Fibroblast of skin of abdomen (primary cell): Measurements from ENCODE around the gene IDE. TPM values are rescaled to one million over a fixed set of nuclear protein-coding genes. Genes with fewer than 3 reads are reported as not detected.
"Not testable (repeated sequence)": the region's sequence is repeated elsewhere in the genome, so short reads cannot be mapped to it uniquely, and the experiment has no call there.

Source experiments
- DNase-seq: peaks from one replicate; pipeline ENCODE4 v3.0.0-alpha.2; 2013
- polyA plus RNA-seq, 2 experiments: library from polyadenylated mRNA; unstranded; fragments of 120-200 nt; gene quantifications; one replicate each; pipeline ENCODE4 v1.2.1, GENCODE V29; 2013; ENCODE audit not compliant: insufficient read length in 2 of 2

Gene IDE
- polyA plus RNA-seq (2013, experiment 1 of 2; ENCODE audit: insufficient read length): 21.6 TPM
- 22.2 TPM for polyA plus RNA-seq (2013, experiment 2 of 2; ENCODE audit: insufficient read length)

- peak; percentile 87 for DNase-seq
These were observed at the start of gene IDE for GRCh38 chr10:92573798-92574547. Gene IDE, minus strand, starts transcription at chr10:92574093. Its CDS starts 74 bp downstream, at chr10:92574019.

DNA sequence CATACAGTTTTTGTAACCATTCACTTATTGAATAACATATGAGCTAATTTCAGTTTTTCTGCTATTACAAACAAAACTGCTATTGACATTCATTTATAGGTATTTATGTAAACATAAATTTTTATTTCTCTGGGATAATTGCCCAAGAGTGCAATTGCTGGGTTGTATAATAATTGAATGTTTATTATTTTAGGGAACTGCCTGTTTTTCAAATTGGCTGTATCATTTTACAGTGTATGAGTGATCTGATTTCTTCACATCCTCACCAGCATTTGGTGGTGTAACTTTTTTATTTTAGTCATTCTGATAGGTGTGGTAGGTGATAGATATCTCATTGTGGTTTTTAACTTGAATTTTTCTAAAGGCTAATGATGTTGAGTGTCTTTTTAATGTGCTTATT is 45.5 kb upstream of the IDE start:
- DNase-seq: no peak

DNA sequence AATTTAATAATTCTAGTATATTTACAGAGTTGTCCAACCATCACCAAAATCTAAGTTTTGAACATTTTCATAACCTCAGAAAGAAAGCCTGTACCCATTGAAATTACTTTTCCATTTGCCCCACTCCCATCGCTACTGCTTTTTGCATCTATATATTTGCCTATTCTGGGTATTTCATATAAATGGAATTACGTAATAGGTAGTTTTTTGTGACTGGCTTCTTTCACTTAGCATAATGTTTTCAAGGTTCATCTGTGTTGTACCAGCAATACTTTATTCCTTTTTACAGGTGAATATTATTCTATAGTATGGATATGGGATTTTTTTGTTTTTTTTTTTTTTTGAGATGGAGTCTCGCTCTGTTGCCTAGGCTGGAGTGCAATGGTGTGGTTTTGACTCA is 41.6 kb upstream of the IDE start:
- DNase-seq: no peak

DNA sequence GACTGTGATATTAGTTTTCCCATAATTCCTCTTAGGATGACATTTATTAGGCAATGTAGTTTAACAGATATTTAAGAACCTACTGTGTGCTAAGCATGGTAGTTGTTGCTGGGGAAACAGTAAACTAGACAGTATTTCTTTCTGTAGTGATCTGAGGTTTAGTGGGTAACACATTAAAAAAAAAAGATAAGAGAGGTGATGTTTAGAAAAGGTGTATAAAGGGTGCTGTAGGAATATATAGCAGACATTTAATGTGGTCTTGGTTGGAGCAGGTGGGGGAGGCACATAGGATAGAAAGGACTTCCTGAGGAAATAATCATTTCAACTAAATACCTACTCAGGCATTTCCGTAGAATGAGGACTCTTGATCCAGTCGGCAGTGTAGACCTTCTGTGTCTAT is 30.9 kb upstream of the IDE start:
- DNase-seq: no peak

DNA sequence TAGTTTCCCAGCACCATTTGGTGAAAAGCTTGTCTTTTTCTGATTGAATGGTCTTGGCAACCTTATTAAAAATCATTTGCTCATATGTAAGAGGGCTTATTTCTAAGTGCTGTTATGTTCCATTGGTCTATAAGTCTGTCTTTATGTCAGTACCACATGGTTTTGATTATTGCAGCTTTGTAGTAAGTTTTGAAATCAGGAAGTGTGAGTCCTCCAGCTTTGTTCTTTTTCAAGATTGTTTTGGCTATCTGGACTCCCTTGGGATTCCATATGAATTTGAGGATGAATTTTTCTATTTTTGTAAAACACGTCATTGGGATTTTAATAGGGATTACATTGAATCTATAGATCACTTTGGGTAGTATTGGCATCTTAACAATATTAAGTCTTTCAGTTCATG is 24.4 kb upstream of the IDE start:
- DNase-seq: peak; percentile 57

- no peak for DNase-seq
These were observed 21.6 kb upstream of the IDE start for GRCh38 chr10:92595505-92595904.

DNA sequence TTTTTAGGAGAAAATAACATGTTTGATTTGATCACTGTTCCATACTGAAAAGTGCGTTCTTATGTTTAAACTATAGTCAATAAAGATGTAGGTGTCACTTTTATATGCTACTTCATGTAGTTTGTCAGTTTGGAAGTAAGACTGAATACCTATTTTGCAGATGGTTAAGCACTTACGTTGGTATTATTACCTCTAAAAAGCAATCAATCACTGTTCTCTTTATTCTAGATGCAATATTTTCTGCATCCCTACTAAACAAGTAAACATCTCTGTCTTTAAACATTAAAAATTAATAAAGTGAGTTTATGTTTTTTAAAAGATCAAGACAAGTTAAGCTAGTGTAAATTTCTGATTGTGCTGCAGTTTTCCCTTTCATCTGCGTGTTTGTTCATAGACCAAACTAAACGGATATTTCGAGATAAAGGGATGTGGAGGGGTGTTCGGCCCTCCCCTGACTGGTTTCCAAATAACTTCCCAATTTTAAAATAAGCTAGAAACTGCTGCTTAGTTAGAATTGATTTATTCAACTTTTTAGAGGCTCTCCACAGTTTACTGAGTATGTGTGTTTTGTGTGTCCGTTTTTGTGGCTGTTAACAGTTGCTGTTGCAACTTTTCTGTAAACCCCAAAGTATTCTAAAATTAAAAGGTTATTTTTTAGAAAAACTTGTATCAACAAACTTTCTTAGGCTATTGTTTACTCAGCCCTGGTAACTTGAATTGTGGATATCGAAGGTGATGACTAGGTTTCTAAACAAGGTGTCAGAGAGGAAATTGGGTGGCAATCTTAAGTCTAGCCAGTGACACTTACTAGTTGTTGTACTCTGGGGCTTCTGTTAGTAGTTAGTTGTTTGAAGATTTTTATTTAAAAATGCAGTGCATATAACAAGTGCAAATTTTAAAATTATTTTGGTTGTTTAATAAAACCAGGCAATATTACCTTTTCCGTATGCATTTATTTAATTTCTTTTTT is 20.0 kb upstream of the IDE start:
- no peak for DNase-seq

- peak; percentile 97 for DNase-seq
These were observed 19.1 kb upstream of the IDE start, which contains the start of gene KIF11 for GRCh38 chr10:92592761-92593618. Gene KIF11, plus strand, starts transcription at chr10:92593130. Its CDS starts 246 bp downstream, at chr10:92593376.

DNA sequence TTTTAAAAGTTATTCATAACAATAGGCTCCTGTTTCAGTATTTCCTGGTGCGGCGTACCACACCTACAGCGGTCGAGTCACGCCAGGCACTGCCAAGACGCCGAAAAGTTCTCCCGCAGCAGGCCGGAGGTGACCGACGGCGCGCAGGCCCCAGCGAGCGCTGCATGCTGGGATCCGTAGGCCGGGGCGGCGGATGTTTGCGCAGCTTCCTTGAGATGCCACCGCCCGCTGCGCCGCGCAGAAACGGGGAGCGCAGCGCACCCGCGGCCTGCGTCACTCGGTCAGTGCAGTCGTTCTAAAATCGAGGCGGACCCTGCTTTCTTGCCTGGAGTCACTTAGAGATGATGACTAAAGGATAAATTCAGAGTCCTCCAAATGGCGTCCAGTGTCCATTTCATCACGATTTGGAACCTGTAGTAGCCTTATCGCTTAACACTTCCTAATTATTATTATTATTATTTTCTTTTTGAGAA is 17.7 kb upstream of the IDE start:
- DNase-seq: peak; percentile 93

DNA sequence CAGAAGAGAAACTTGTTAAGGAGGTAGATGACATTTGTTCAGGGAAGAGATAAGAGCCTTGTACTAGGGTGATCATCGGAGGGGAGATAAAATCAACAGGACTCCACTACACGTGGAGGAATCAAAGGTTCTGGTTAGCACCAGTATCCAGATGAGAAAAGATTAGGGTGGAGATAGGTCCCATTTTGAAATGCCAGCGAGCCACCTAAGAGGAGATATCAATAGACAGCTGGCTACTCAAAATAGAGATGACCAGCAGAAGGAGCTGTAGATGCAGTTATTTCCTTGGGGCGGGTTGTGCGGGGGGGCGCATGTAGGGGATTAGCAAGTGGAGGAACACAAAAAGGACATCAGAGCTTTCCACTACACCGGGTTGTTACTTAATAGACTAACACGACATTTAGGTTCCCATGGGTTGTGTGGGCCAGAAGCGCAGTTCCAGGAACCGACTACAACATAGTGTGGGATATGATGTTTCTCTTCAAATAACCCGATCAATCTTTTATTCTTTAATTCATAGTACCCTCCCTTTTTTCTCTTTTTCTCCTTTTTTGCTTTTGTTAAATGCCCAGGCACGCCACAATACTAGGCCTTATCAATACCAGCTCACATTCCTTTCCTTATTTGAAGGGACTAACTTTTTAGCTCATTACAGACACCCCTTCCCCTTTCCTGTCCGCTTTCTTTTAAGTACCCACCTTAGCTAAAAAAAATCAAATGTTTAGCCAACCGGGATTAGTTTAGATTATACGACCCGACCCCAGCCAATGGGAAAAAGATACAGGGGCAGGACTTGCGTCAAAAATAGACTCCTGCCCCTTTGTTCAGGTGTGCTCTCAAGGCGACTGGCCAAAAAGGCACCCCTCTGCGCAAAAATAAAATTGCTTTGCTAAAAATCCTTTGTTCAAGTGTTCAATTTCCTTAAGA is 17.0 kb upstream of the IDE start:
- peak; percentile 50 for DNase-seq

GRCh38 chr10:92582347-92582746 is 8.5 kb upstream of the IDE start:
- not testable (repeated sequence) for DNase-seq

DNA sequence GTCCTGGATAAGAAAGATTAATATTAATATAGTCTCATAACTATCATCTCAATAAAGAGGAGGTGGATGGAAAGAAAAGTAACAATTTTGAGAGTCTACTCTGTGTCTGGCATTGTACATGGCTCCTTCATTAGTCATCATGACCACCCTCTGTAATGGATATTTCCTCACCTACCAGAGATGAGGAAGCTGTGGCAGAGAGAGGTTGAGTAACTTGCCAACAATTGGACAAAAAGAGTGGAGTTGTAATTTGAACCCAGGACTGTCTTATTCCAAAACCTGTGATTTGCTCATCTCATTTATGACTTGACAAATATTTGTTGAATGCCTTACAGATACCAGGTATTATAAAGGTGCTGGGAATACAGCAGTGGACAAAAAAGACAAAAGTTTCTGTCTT is 2.1 kb upstream of the IDE start:
- DNase-seq: peak; percentile 65

DNA sequence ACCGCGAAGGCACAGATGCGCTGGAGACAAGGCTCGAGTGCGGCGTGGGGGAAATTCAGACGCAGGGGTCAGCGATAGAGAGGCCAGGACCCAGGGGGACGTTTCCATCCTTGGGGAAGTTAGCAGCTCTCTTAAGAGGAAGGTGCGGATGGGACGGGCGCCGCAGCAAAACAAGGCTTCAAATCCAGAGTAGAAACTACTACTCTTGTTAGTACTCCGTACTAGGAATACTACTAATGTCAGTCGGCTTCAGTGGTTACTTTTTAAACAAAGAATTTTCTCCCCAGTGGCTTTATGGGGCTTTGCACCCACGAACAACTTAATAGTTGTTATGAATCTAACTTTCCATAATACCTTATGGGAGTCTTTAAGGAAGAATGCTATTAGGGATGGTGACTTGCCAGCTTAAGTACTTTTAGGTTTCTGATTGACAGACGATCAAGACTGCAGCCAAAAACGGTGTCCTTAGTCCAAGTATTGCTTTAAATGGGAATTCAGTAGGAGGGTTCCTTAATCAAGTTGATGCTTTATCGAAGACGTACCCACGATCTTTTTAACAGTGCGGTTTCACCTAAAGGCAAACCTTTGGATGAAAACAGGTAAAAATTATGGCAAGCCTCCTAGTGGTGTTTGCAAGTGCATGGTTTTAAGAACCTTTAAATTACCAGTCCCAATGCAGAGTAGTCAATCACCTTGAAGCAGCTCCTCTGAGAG is 812 bp upstream of the IDE start:
- DNase-seq: peak; percentile 56

- DNase-seq: peak; percentile 38
These were observed 649 bp downstream of the IDE start for GRCh38 chr10:92573091-92573797.

DNA sequence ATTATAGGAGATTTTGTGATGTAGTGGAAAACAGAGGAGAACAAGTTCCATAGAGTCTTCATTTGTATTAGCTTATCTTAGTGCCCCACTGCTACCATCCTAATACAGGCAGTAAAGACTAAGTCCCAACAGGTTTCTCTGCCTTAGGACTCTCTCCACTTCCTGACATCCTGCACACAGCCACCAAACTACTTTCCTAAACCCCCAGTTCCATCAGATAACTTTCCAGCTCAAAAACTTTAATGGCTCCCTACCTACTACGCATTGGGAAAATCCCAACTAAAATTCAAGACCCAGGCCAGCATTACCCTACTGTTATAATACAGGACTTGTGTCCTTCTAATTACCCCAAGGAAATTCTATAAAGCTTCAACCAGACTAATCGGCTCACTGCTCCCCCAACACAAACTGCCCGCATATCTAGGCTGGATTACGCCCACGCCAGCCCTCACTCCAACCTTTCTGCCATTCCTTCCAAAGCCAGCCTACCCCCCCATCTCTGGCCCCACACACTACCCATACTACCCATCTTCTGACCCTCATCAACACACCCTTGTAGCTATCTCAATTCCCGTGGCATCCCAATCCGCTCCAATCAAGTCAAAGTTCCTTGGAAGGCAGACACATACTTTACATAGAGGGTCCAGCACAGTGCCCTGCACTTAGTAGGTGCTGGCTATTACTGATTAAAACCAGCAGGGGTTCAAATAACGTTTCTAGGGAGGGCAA is 1.4 kb downstream of the IDE start:
- DNase-seq: no peak

GRCh38 chr10:92571649-92572048 is 2.2 kb downstream of the IDE start:
- DNase-seq: peak; percentile 46

- not testable (repeated sequence) for DNase-seq
These were observed 4.2 kb downstream of the IDE start for GRCh38 chr10:92569663-92570062.

- DNase-seq: no peak
These were observed 4.8 kb downstream of the IDE start for GRCh38 chr10:92569071-92569470.
